H1 (cell line): Measurements from ENCODE around the gene PLN. TPM values are rescaled to one million over a fixed set of nuclear protein-coding genes. Genes with fewer than 3 reads are reported as not detected.

Source experiments
- CTCF ChIA-PET: fragments of 300-600 bp; sonication (Branson Sonifier 250); formaldehyde crosslinking; loops from one replicate; lab custom pipeline; 2021; ENCODE audit not compliant: partially characterized antibody; lab: Charles Lee
- POLR2A ChIA-PET: fragments of 300-600 bp; sonication (Branson Sonifier 250); formaldehyde crosslinking; loops from one replicate; lab custom pipeline; 2021; ENCODE audit warnings: inconsistent platforms; ENCODE audit not compliant: partially characterized antibody; lab: Charles Lee
- DNase-seq, 2 experiments: peaks; one replicate each; pipeline versions ENCODE4 v3.0.0 to v3.0.0-alpha.2; 2010 to 2022; ENCODE audit warnings: low spot score in 2 of 2, low read depth in 1 of 2, mixed read lengths in 1 of 2
- FAIRE-seq: peaks from 2 replicates; lab custom pipeline; 2011; peaks lifted over from hg19 to GRCh38; lab: Jason Lieb, UNC
- H2AFZ ChIP-seq: 2 replicates; pipeline ENCODE4 v1.8.1; 2012; ENCODE audit warnings: low read length, inconsistent platforms
- H2AK5ac ChIP-seq: 2 replicates; pipeline ENCODE4 v1.6.1; 2013; ENCODE audit warnings: low read depth, low read length
- H2BK120ac ChIP-seq: replicated peaks from 2 replicates; pipeline ENCODE3; 2013; ENCODE audit warnings: low read depth, low read length, inconsistent platforms
- H2BK12ac ChIP-seq: 2 replicates; pipeline ENCODE4 v1.6.1; 2013; ENCODE audit warnings: low read depth, low read length
- H2BK15ac ChIP-seq: 2 replicates; pipeline ENCODE4 v1.6.1; 2013; ENCODE audit warnings: low read length
- H2BK20ac ChIP-seq: 2 replicates; pipeline ENCODE4 v1.6.1; 2013; ENCODE audit warnings: low read length
- H2BK5ac ChIP-seq: 2 replicates; pipeline ENCODE4 v1.6.1; 2013; ENCODE audit warnings: low read depth, low read length
- H3K14ac ChIP-seq: 2 replicates; pipeline ENCODE4 v1.6.1; 2013; ENCODE audit warnings: inconsistent platforms; ENCODE audit not compliant: insufficient read length
- H3K18ac ChIP-seq: 2 replicates; pipeline ENCODE4 v1.6.1; 2013; ENCODE audit warnings: low read length; ENCODE audit errors: extremely low read depth
- H3K23ac ChIP-seq: 2 replicates; pipeline ENCODE4 v1.6.1; 2013; ENCODE audit warnings: inconsistent platforms; ENCODE audit not compliant: insufficient read length
- H3K23me2 ChIP-seq: 2 replicates; pipeline ENCODE4 v1.6.1; 2013; ENCODE audit warnings: low read depth, low read length
- H3K27ac ChIP-seq: 2 replicates; pipeline ENCODE4 v1.6.1; 2011; ENCODE audit warnings: low read depth, low read length, inconsistent platforms
- H3K27me3 ChIP-seq, 4 experiments: replicated peaks in 1 of 4; 1 replicate in 1 of 4; 2 replicates in 3 of 4; pipeline versions ENCODE4 v1.6.1 to v1.8.1; 2011 to 2013; ENCODE audit warnings: low read length in 3 of 4, mild to moderate bottlenecking in 3 of 4, inconsistent platforms in 2 of 4, mixed read lengths in 2 of 4, moderate library complexity in 1 of 4; ENCODE audit not compliant: control insufficient read depth in 3 of 4, insufficient read depth in 3 of 4; ENCODE audit errors: extremely low read depth in 1 of 4
- H3K36me3 ChIP-seq, 4 experiments: 2 replicates each; pipeline versions ENCODE4 v1.6.1 to v1.8.1; 2011 to 2013; ENCODE audit warnings: mild to moderate bottlenecking in 4 of 4, low read length in 3 of 4, moderate library complexity in 2 of 4, control low read depth in 1 of 4, inconsistent platforms in 1 of 4; ENCODE audit not compliant: insufficient read depth in 4 of 4, control insufficient read depth in 2 of 4
- H3K4ac ChIP-seq: replicated peaks from 2 replicates; pipeline ENCODE3; 2013; ENCODE audit warnings: low read length, low read depth, mixed read lengths, inconsistent platforms; ENCODE audit not compliant: insufficient read length
- H3K4me1 ChIP-seq, 4 experiments: replicated peaks in 1 of 4; 1 replicate in 1 of 4; 2 replicates in 3 of 4; pipeline versions ENCODE4 v1.6.1 to v1.8.1; 2011 to 2013; ENCODE audit warnings: low read length in 3 of 4, inconsistent platforms in 2 of 4, mixed read lengths in 1 of 4; ENCODE audit not compliant: insufficient read depth in 4 of 4, control insufficient read depth in 3 of 4
- H3K4me2 ChIP-seq, 2 experiments: 2 replicates each; pipeline versions ENCODE4 v1.6.1 to v1.8.1; 2011 to 2013; ENCODE audit warnings: low read depth in 2 of 2, low read length in 2 of 2, control low read depth in 1 of 2, inconsistent platforms in 1 of 2, mild to moderate bottlenecking in 1 of 2; ENCODE audit not compliant: insufficient read depth in 1 of 2
- H3K4me3 ChIP-seq, 4 experiments: fragments of 200-600, 300-600 bp in 1 of 4; sonication (generic), shearing (Covaris generic), sonication (Bioruptor Twin) in 1 of 4; 2 replicates each; pipeline versions ENCODE4 v1.5.1 to v1.8.1; 2011 to 2016; ENCODE audit warnings: low read length in 4 of 4, low read depth in 3 of 4, control low read depth in 2 of 4, inconsistent platforms in 2 of 4, mild to moderate bottlenecking in 2 of 4, mixed read lengths in 1 of 4, moderate library complexity in 1 of 4; ENCODE audit not compliant: insufficient read depth in 2 of 4; ENCODE audit errors: extremely low read depth in 1 of 4
- H3K56ac ChIP-seq: replicated peaks from 2 replicates; pipeline ENCODE3; 2013; ENCODE audit warnings: low read depth, mild to moderate bottlenecking, mixed read lengths, low read length, inconsistent platforms; ENCODE audit not compliant: insufficient read length
- H3K79me1 ChIP-seq: 2 replicates; pipeline ENCODE4 v1.6.1; 2013; ENCODE audit warnings: low read depth, low read length, control low read depth
- H3K79me2 ChIP-seq, 2 experiments: 2 replicates each; pipeline versions ENCODE4 v1.6.1 to v1.8.1; 2012 to 2013; ENCODE audit warnings: low read length in 2 of 2, mild to moderate bottlenecking in 2 of 2, inconsistent platforms in 1 of 2; ENCODE audit not compliant: insufficient read depth in 2 of 2, control insufficient read depth in 1 of 2
- H3K9ac ChIP-seq, 4 experiments: replicated peaks in 1 of 4; 1 replicate in 1 of 4; 2 replicates in 3 of 4; pipeline versions ENCODE4 v1.6.1 to v1.8.1; 2011 to 2013; ENCODE audit warnings: low read depth in 3 of 4, low read length in 3 of 4, control low read depth in 2 of 4, mild to moderate bottlenecking in 2 of 4, moderate library complexity in 2 of 4, inconsistent platforms in 1 of 4; ENCODE audit errors: extremely low read depth in 1 of 4
- H3K9me3 ChIP-seq, 2 experiments: 2 replicates each; pipeline versions ENCODE4 v1.6.1 to v1.8.1; 2012 to 2013; ENCODE audit warnings: mild to moderate bottlenecking in 2 of 2, moderate library complexity in 2 of 2, control low read depth in 1 of 2, inconsistent platforms in 1 of 2, low read depth in 1 of 2, low read length in 1 of 2, mixed read lengths in 1 of 2; ENCODE audit not compliant: insufficient read depth in 2 of 2
- H4K20me1 ChIP-seq, 2 experiments: replicated peaks in 1 of 2; 2 replicates each; pipeline versions ENCODE3 to v1.8.1; 2011 to 2013; ENCODE audit warnings: inconsistent platforms in 2 of 2, low read length in 2 of 2, mild to moderate bottlenecking in 1 of 2; ENCODE audit not compliant: insufficient read depth in 2 of 2, control insufficient read depth in 1 of 2
- H4K5ac ChIP-seq: 2 replicates; pipeline ENCODE4 v1.6.1; 2013; ENCODE audit warnings: low read length, low read depth, mixed read lengths, inconsistent platforms; ENCODE audit not compliant: insufficient read length
- H4K8ac ChIP-seq: 2 replicates; pipeline ENCODE4 v1.8.0; 2013; ENCODE audit warnings: mild to moderate bottlenecking, moderate library complexity, low read length, inconsistent platforms; ENCODE audit not compliant: insufficient read depth; ENCODE audit errors: extremely low read depth
- H4K91ac ChIP-seq: replicated peaks from 2 replicates; pipeline ENCODE3; 2013; ENCODE audit warnings: low read length, mixed read lengths, inconsistent platforms; ENCODE audit not compliant: insufficient read length
- BACH1 ChIP-seq: IDR thresholded peaks from 2 replicates; pipeline ENCODE4 v1.6.1; 2012; ENCODE audit warnings: low read length, improper control_type of control experiment
- CBX5 ChIP-seq: fragments of 300-800, 300-1000 bp; sonication (generic); IDR thresholded peaks from 2 replicates; pipeline ENCODE4 v1.7.1; 2016; ENCODE audit warnings: antibody characterized with exemption, low read length, low read depth
- CBX8 ChIP-seq: fragments of 300-800, 300-1000 bp; sonication (generic); IDR thresholded peaks from 2 replicates; pipeline ENCODE4 v1.7.1; 2016; ENCODE audit warnings: low read depth, low read length, borderline replicate concordance
- EZH2 ChIP-seq: fragments of 200-600 bp; sonication (generic); IDR thresholded peaks from 2 replicates; pipeline ENCODE4 v1.7.1; 2012; ENCODE audit warnings: low read depth, mild to moderate bottlenecking, moderate library complexity, low read length, inconsistent platforms; ENCODE audit not compliant: severe bottlenecking
- NANOG ChIP-seq: IDR thresholded peaks from 2 replicates; pipeline ENCODE4 v1.6.1; 2011; ENCODE audit warnings: low read length, low read depth, mild to moderate bottlenecking, inconsistent platforms; ENCODE audit not compliant: insufficient read depth, poor library complexity, severe bottlenecking
- POLR2A ChIP-seq, 2 experiments: IDR thresholded peaks; 1 replicate in 1 of 2; 2 replicates in 1 of 2; pipeline ENCODE4 v1.6.1; 2011; ENCODE audit warnings: low read depth in 2 of 2, low read length in 2 of 2, mild to moderate bottlenecking in 2 of 2; ENCODE audit errors: control extremely low read depth in 1 of 2
- POLR2AphosphoS5 ChIP-seq: IDR thresholded peaks from 2 replicates; pipeline ENCODE4 v1.6.1; 2011; ENCODE audit warnings: low read depth, low read length
- SIN3A ChIP-seq, 2 experiments: IDR thresholded peaks in 1 of 2; conservative IDR thresholded peaks in 1 of 2; 2 replicates each; pipeline ENCODE4 v1.6.1; 2011 to 2012; ENCODE audit warnings: low read length in 2 of 2, improper control_type of control experiment in 1 of 2, low read depth in 1 of 2, mild to moderate bottlenecking in 1 of 2
- SP1 ChIP-seq: IDR thresholded peaks from 2 replicates; pipeline ENCODE4 v1.6.1; 2011; ENCODE audit warnings: low read depth, low read length
- SUZ12 ChIP-seq: fragments of 200-600 bp; sonication (generic); IDR thresholded peaks from 2 replicates; pipeline ENCODE4 v1.6.1; 2012; ENCODE audit warnings: mild to moderate bottlenecking, inconsistent platforms, low read length, moderate library complexity, mixed read lengths
- TAF7 ChIP-seq: optimal IDR thresholded peaks from 2 replicates; pipeline ENCODE3; 2011; ENCODE audit warnings: low read depth, mild to moderate bottlenecking, inconsistent platforms, low read length, moderate library complexity, borderline replicate concordance
- TBP ChIP-seq: IDR thresholded peaks from 2 replicates; pipeline ENCODE4 v1.6.1; 2011; ENCODE audit warnings: low read depth, low read length, improper control_type of control experiment
- TCF12 ChIP-seq: IDR thresholded peaks from 2 replicates; pipeline ENCODE4 v1.6.1; 2011; ENCODE audit warnings: low read depth, mild to moderate bottlenecking, low read length
- WGBS, 2 experiments: shearing (Covaris generic) in 1 of 2; methylation state at CpG; one replicate each; pipeline versions ENCODE4 v1.1.6 to v1.1.7; 2013 to 2015; ENCODE audit warnings: low lambda C conversion rate in 2 of 2, mixed read lengths in 2 of 2, inconsistent platforms in 1 of 2, low coverage in 1 of 2, missing lambda C conversion rate in 1 of 2; ENCODE audit not compliant: insufficient replicate concordance in 2 of 2, insufficient coverage in 1 of 2, insufficient read length in 1 of 2; ENCODE audit errors: extremely low coverage in 1 of 2, missing lambda C conversion rate in 1 of 2; 5-methylcytosine and 5-hydroxymethylcytosine counted together
- polyA plus RNA-seq, 7 experiments: library from polyadenylated mRNA; depleted of rRNA in 3 of 7; stranded (reverse) in 5 of 7; unstranded in 2 of 7; fragments of >200 nt in 5 of 7; fragments of 200-250 nt in 2 of 7; gene quantifications; 1 replicate in 5 of 7; 2 replicates in 1 of 7; 4 replicates in 1 of 7; pipeline versions ENCODE4 v1.2.1 to v1.2.3, GENCODE V29; 2011 to 2013; ENCODE audit warnings: missing spikeins in 2 of 7, mixed read lengths in 2 of 7
- total RNA-seq: library from RNA; stranded (reverse); fragmentation: NEBNext Ultra II Directional; extraction: Animal tissue kit (Norgen Biotek cat#: 25700); gene quantifications from 2 replicates; pipeline ENCODE4 v1.2.1, GENCODE V29; 2021

Gene PLN
- total and polyA plus RNA-seq, 2 of the 8 experiments (the other 6 are each of a cell fraction or from before 2014, with no cell fraction given) = not detected

- FAIRE-seq (no peak), DNase-seq (no peak)
- Histone ChIP-seq H3K23me2 (no peaks in the 10 kb centered on the region), H3K27me3 (no peaks in the 10 kb centered on the region), H2AK5ac (no peak overlapping the region), H4K20me1 (peaks cover 0 to 2% of the 10 kb centered on the region in 2 experiments), H4K91ac (no peak overlapping the region), H4K8ac (no peak overlapping the region), H3K79me1 (no peaks in the 10 kb centered on the region), H3K4me1 (no peaks in the 10 kb centered on the region; a peak in 1 of 7 replicates), H3K4ac (no peak overlapping the region), H3K23ac (no peak overlapping the region), H2BK15ac (no peak overlapping the region), H3K9me3 (no peaks in the 10 kb centered on the region), H2BK120ac (no peak overlapping the region), H2BK20ac (no peak overlapping the region), H3K18ac (no peak overlapping the region), H4K5ac (no peak overlapping the region), H3K4me3 (no peak overlapping the region), H2BK12ac (no peak overlapping the region), H3K79me2 (peaks cover 0 to 34% of the 10 kb centered on the region in 2 experiments; a peak in 2 of 4 replicates), H3K27ac (no peak overlapping the region), H2BK5ac (no peak overlapping the region), H2AFZ (no peak overlapping the region), H3K4me2 (no peak overlapping the region), H3K56ac (no peak overlapping the region), H3K36me3 (no peaks in the 10 kb centered on the region), H3K9ac (no peak overlapping the region), H3K14ac (no peak overlapping the region)
- CTCF ChIA-PET = no interaction called here
- POLR2A ChIA-PET = no interaction called here
- 85% methylated on average over 5 of the region's 6 CpGs; no CpG with 5 or more reads in 1 of the 2 experiments for WGBS, 2 experiments
- TF ChIP-seq POLR2A (IDR thresholded peaks at IDR 0.05; ENCODE audit: control extremely low read depth in 1 of 2, low read depth in 2 of 2, low read length in 2 of 2) (no peak), TAF7 (no peak), TBP (no peak), CBX5 (no peak), POLR2AphosphoS5 (no peak), TCF12 (no peak), EZH2 (no peak), CBX8 (no peak), NANOG (no peak), SP1 (no peak), BACH1 (no peak), SUZ12 (no peak), SIN3A (conservative IDR thresholded peaks at IDR 0.05 in 1 of 2, IDR thresholded peaks at IDR 0.05 in 1 of 2; ENCODE audit: low read depth in 1 of 2, low read length in 2 of 2) (no peak)
Measured at GRCh38 chr6:118558464-118559217, 10.5 kb downstream of the PLN start.
